H1 (cell line): ENCODE results near the gene PNPLA1. TPM values are rescaled to one million over a fixed set of nuclear protein-coding genes. Genes with fewer than 3 reads are reported as not detected.

ENCODE experiments used
- CTCF ChIA-PET: fragments of 300-600 bp; sonication (Branson Sonifier 250); formaldehyde crosslinking; loops from one replicate; lab custom pipeline; 2021; ENCODE audit not compliant: partially characterized antibody; lab: Charles Lee
- POLR2A ChIA-PET: fragments of 300-600 bp; sonication (Branson Sonifier 250); formaldehyde crosslinking; loops from one replicate; lab custom pipeline; 2021; ENCODE audit warnings: inconsistent platforms; ENCODE audit not compliant: partially characterized antibody; lab: Charles Lee
- DNase-seq, 2 experiments: peaks; one replicate each; pipeline versions ENCODE4 v3.0.0 to v3.0.0-alpha.2; 2010 to 2022; ENCODE audit warnings: low spot score in 2 of 2, low read depth in 1 of 2, mixed read lengths in 1 of 2
- FAIRE-seq: peaks from 2 replicates; lab custom pipeline; 2011; peaks lifted over from hg19 to GRCh38; lab: Jason Lieb, UNC
- H2AFZ ChIP-seq: 2 replicates; pipeline ENCODE4 v1.8.1; 2012; ENCODE audit warnings: low read length, inconsistent platforms
- H2AK5ac ChIP-seq: 2 replicates; pipeline ENCODE4 v1.6.1; 2013; ENCODE audit warnings: low read depth, low read length
- H2BK120ac ChIP-seq: replicated peaks from 2 replicates; pipeline ENCODE3; 2013; ENCODE audit warnings: low read depth, low read length, inconsistent platforms
- H2BK12ac ChIP-seq: 2 replicates; pipeline ENCODE4 v1.6.1; 2013; ENCODE audit warnings: low read depth, low read length
- H2BK15ac ChIP-seq: 2 replicates; pipeline ENCODE4 v1.6.1; 2013; ENCODE audit warnings: low read length
- H2BK20ac ChIP-seq: 2 replicates; pipeline ENCODE4 v1.6.1; 2013; ENCODE audit warnings: low read length
- H2BK5ac ChIP-seq: 2 replicates; pipeline ENCODE4 v1.6.1; 2013; ENCODE audit warnings: low read depth, low read length
- H3K14ac ChIP-seq: 2 replicates; pipeline ENCODE4 v1.6.1; 2013; ENCODE audit warnings: inconsistent platforms; ENCODE audit not compliant: insufficient read length
- H3K18ac ChIP-seq: 2 replicates; pipeline ENCODE4 v1.6.1; 2013; ENCODE audit warnings: low read length; ENCODE audit errors: extremely low read depth
- H3K23ac ChIP-seq: 2 replicates; pipeline ENCODE4 v1.6.1; 2013; ENCODE audit warnings: inconsistent platforms; ENCODE audit not compliant: insufficient read length
- H3K23me2 ChIP-seq: 2 replicates; pipeline ENCODE4 v1.6.1; 2013; ENCODE audit warnings: low read depth, low read length
- H3K27ac ChIP-seq: 2 replicates; pipeline ENCODE4 v1.6.1; 2011; ENCODE audit warnings: low read depth, low read length, inconsistent platforms
- H3K27me3 ChIP-seq, 4 experiments: replicated peaks in 1 of 4; 1 replicate in 1 of 4; 2 replicates in 3 of 4; pipeline versions ENCODE4 v1.6.1 to v1.8.1; 2011 to 2013; ENCODE audit warnings: low read length in 3 of 4, mild to moderate bottlenecking in 3 of 4, inconsistent platforms in 2 of 4, mixed read lengths in 2 of 4, moderate library complexity in 1 of 4; ENCODE audit not compliant: control insufficient read depth in 3 of 4, insufficient read depth in 3 of 4; ENCODE audit errors: extremely low read depth in 1 of 4
- H3K36me3 ChIP-seq, 4 experiments: 2 replicates each; pipeline versions ENCODE4 v1.6.1 to v1.8.1; 2011 to 2013; ENCODE audit warnings: mild to moderate bottlenecking in 4 of 4, low read length in 3 of 4, moderate library complexity in 2 of 4, control low read depth in 1 of 4, inconsistent platforms in 1 of 4; ENCODE audit not compliant: insufficient read depth in 4 of 4, control insufficient read depth in 2 of 4
- H3K4ac ChIP-seq: replicated peaks from 2 replicates; pipeline ENCODE3; 2013; ENCODE audit warnings: low read length, low read depth, mixed read lengths, inconsistent platforms; ENCODE audit not compliant: insufficient read length
- H3K4me1 ChIP-seq, 4 experiments: replicated peaks in 1 of 4; 1 replicate in 1 of 4; 2 replicates in 3 of 4; pipeline versions ENCODE4 v1.6.1 to v1.8.1; 2011 to 2013; ENCODE audit warnings: low read length in 3 of 4, inconsistent platforms in 2 of 4, mixed read lengths in 1 of 4; ENCODE audit not compliant: insufficient read depth in 4 of 4, control insufficient read depth in 3 of 4
- H3K4me2 ChIP-seq, 2 experiments: 2 replicates each; pipeline versions ENCODE4 v1.6.1 to v1.8.1; 2011 to 2013; ENCODE audit warnings: low read depth in 2 of 2, low read length in 2 of 2, control low read depth in 1 of 2, inconsistent platforms in 1 of 2, mild to moderate bottlenecking in 1 of 2; ENCODE audit not compliant: insufficient read depth in 1 of 2
- H3K4me3 ChIP-seq, 4 experiments: fragments of 200-600, 300-600 bp in 1 of 4; sonication (generic), shearing (Covaris generic), sonication (Bioruptor Twin) in 1 of 4; 2 replicates each; pipeline versions ENCODE4 v1.5.1 to v1.8.1; 2011 to 2016; ENCODE audit warnings: low read length in 4 of 4, low read depth in 3 of 4, control low read depth in 2 of 4, inconsistent platforms in 2 of 4, mild to moderate bottlenecking in 2 of 4, mixed read lengths in 1 of 4, moderate library complexity in 1 of 4; ENCODE audit not compliant: insufficient read depth in 2 of 4; ENCODE audit errors: extremely low read depth in 1 of 4
- H3K56ac ChIP-seq: replicated peaks from 2 replicates; pipeline ENCODE3; 2013; ENCODE audit warnings: low read depth, mild to moderate bottlenecking, mixed read lengths, low read length, inconsistent platforms; ENCODE audit not compliant: insufficient read length
- H3K79me1 ChIP-seq: 2 replicates; pipeline ENCODE4 v1.6.1; 2013; ENCODE audit warnings: low read depth, low read length, control low read depth
- H3K79me2 ChIP-seq, 2 experiments: 2 replicates each; pipeline versions ENCODE4 v1.6.1 to v1.8.1; 2012 to 2013; ENCODE audit warnings: low read length in 2 of 2, mild to moderate bottlenecking in 2 of 2, inconsistent platforms in 1 of 2; ENCODE audit not compliant: insufficient read depth in 2 of 2, control insufficient read depth in 1 of 2
- H3K9ac ChIP-seq, 4 experiments: replicated peaks in 1 of 4; 1 replicate in 1 of 4; 2 replicates in 3 of 4; pipeline versions ENCODE4 v1.6.1 to v1.8.1; 2011 to 2013; ENCODE audit warnings: low read depth in 3 of 4, low read length in 3 of 4, control low read depth in 2 of 4, mild to moderate bottlenecking in 2 of 4, moderate library complexity in 2 of 4, inconsistent platforms in 1 of 4; ENCODE audit errors: extremely low read depth in 1 of 4
- H3K9me3 ChIP-seq, 2 experiments: 2 replicates each; pipeline versions ENCODE4 v1.6.1 to v1.8.1; 2012 to 2013; ENCODE audit warnings: mild to moderate bottlenecking in 2 of 2, moderate library complexity in 2 of 2, control low read depth in 1 of 2, inconsistent platforms in 1 of 2, low read depth in 1 of 2, low read length in 1 of 2, mixed read lengths in 1 of 2; ENCODE audit not compliant: insufficient read depth in 2 of 2
- H4K20me1 ChIP-seq, 2 experiments: replicated peaks in 1 of 2; 2 replicates each; pipeline versions ENCODE3 to v1.8.1; 2011 to 2013; ENCODE audit warnings: inconsistent platforms in 2 of 2, low read length in 2 of 2, mild to moderate bottlenecking in 1 of 2; ENCODE audit not compliant: insufficient read depth in 2 of 2, control insufficient read depth in 1 of 2
- H4K5ac ChIP-seq: 2 replicates; pipeline ENCODE4 v1.6.1; 2013; ENCODE audit warnings: low read length, low read depth, mixed read lengths, inconsistent platforms; ENCODE audit not compliant: insufficient read length
- H4K8ac ChIP-seq: 2 replicates; pipeline ENCODE4 v1.8.0; 2013; ENCODE audit warnings: mild to moderate bottlenecking, moderate library complexity, low read length, inconsistent platforms; ENCODE audit not compliant: insufficient read depth; ENCODE audit errors: extremely low read depth
- H4K91ac ChIP-seq: replicated peaks from 2 replicates; pipeline ENCODE3; 2013; ENCODE audit warnings: low read length, mixed read lengths, inconsistent platforms; ENCODE audit not compliant: insufficient read length
- EGR1 ChIP-seq: IDR thresholded peaks from 2 replicates; pipeline ENCODE4 v1.6.1; 2011; ENCODE audit warnings: low read depth, low read length, borderline replicate concordance
- RAD21 ChIP-seq, 2 experiments: IDR thresholded peaks in 1 of 2; conservative IDR thresholded peaks in 1 of 2; 2 replicates each; pipeline ENCODE4 v1.6.1; 2011; ENCODE audit warnings: low read depth in 2 of 2, low read length in 2 of 2, improper control_type of control experiment in 1 of 2, inconsistent platforms in 1 of 2, mild to moderate bottlenecking in 1 of 2, moderate library complexity in 1 of 2
- RBBP5 ChIP-seq: IDR thresholded peaks from 2 replicates; pipeline ENCODE4 v1.7.1; 2012; ENCODE audit warnings: low read depth, mild to moderate bottlenecking, inconsistent platforms, low read length, moderate library complexity, borderline replicate concordance
- TAF1 ChIP-seq: IDR thresholded peaks from 2 replicates; pipeline ENCODE4 v1.6.1; 2011; ENCODE audit warnings: mild to moderate bottlenecking, low read depth, low read length
- WGBS, 2 experiments: shearing (Covaris generic) in 1 of 2; methylation state at CpG; one replicate each; pipeline versions ENCODE4 v1.1.6 to v1.1.7; 2013 to 2015; ENCODE audit warnings: low lambda C conversion rate in 2 of 2, mixed read lengths in 2 of 2, inconsistent platforms in 1 of 2, low coverage in 1 of 2, missing lambda C conversion rate in 1 of 2; ENCODE audit not compliant: insufficient replicate concordance in 2 of 2, insufficient coverage in 1 of 2, insufficient read length in 1 of 2; ENCODE audit errors: extremely low coverage in 1 of 2, missing lambda C conversion rate in 1 of 2; 5-methylcytosine and 5-hydroxymethylcytosine counted together
- polyA plus RNA-seq, 7 experiments: library from polyadenylated mRNA; depleted of rRNA in 3 of 7; stranded (reverse) in 5 of 7; unstranded in 2 of 7; fragments of >200 nt in 5 of 7; fragments of 200-250 nt in 2 of 7; gene quantifications; 1 replicate in 5 of 7; 2 replicates in 1 of 7; 4 replicates in 1 of 7; pipeline versions ENCODE4 v1.2.1 to v1.2.3, GENCODE V29; 2011 to 2013; ENCODE audit warnings: missing spikeins in 2 of 7, mixed read lengths in 2 of 7
- total RNA-seq: library from RNA; stranded (reverse); fragmentation: NEBNext Ultra II Directional; extraction: Animal tissue kit (Norgen Biotek cat#: 25700); gene quantifications from 2 replicates; pipeline ENCODE4 v1.2.1, GENCODE V29; 2021

The PNPLA1 gene
- total and polyA plus RNA-seq, 2 of the 8 experiments (the other 6 are each of a cell fraction or from before 2014, with no cell fraction given) = not detected

- H2BK20ac ChIP-seq = no peak overlapping the region
- no peak overlapping the region for H3K4ac ChIP-seq
- WGBS, 2 experiments = 83% methylated on average over 4 of the region's 4 CpGs; no CpG with 5 or more reads in 1 of the 2 experiments
- no peak overlapping the region for H2BK5ac ChIP-seq
- ChIA-PET CTCF (interaction anchor here (0.9 to 5.8 kb wide), 3 partner anchors 12 to 51 kb away, joined by 4 to 27 read pairs (median 8); no protein-coding TSS in a partner anchor), POLR2A (no interaction called here)
- H3K14ac ChIP-seq = no peak overlapping the region
- no peak overlapping the region for H2AFZ ChIP-seq
- no peak overlapping the region for H3K27ac ChIP-seq
- no peak overlapping the region for H4K5ac ChIP-seq
- no peak overlapping the region for H2BK120ac ChIP-seq
- no peak overlapping the region for H3K18ac ChIP-seq
- no peak overlapping the region for H3K9ac ChIP-seq
- DNase-seq (no peak), FAIRE-seq (no peak)
- H3K23ac ChIP-seq = no peak overlapping the region
- no peaks in the 10 kb centered on the region for H3K79me1 ChIP-seq
- no peak overlapping the region for H2BK12ac ChIP-seq
- H3K27me3 ChIP-seq = peaks cover 0 to 1% (median 0%) of the 10 kb centered on the region in 4 experiments; a peak in 1 of 7 replicates
- no peaks in the 10 kb centered on the region for H3K36me3 ChIP-seq
- H2BK15ac ChIP-seq = no peak overlapping the region
- H3K4me1 ChIP-seq = no peaks in the 10 kb centered on the region
- H4K20me1 ChIP-seq = no peaks in the 10 kb centered on the region
- H3K79me2 ChIP-seq = no peaks in the 10 kb centered on the region
- no peak overlapping the region for H4K91ac ChIP-seq
- H2AK5ac ChIP-seq = no peak overlapping the region
- no peaks in the 10 kb centered on the region for H3K9me3 ChIP-seq
- H3K23me2 ChIP-seq = no peaks in the 10 kb centered on the region
- no peak overlapping the region for H3K4me3 ChIP-seq
- no peak overlapping the region for H3K4me2 ChIP-seq
- no peak overlapping the region for H4K8ac ChIP-seq
- no peak overlapping the region for H3K56ac ChIP-seq
- TF ChIP-seq RAD21 (IDR thresholded peaks at IDR 0.05 in 1 of 2, conservative IDR thresholded peaks at IDR 0.05 in 1 of 2; ENCODE audit: low read depth in 2 of 2, low read length in 2 of 2) = no peak
- TF ChIP-seq RBBP5 = no peak
- TF ChIP-seq EGR1 = no peak
- no peak for TF ChIP-seq TAF1
Observed at GRCh38 chr6:36353411-36353915, 83.6 kb downstream of the PNPLA1 start.
